H1 (cell line): ENCODE results near the gene PIK3R4. TPM values are rescaled to one million over a fixed set of nuclear protein-coding genes. Genes with fewer than 3 reads are reported as not detected.

Source experiments
- CTCF ChIA-PET: fragments of 300-600 bp; sonication (Branson Sonifier 250); formaldehyde crosslinking; loops from one replicate; lab custom pipeline; 2021; ENCODE audit not compliant: partially characterized antibody; lab: Charles Lee
- POLR2A ChIA-PET: fragments of 300-600 bp; sonication (Branson Sonifier 250); formaldehyde crosslinking; loops from one replicate; lab custom pipeline; 2021; ENCODE audit warnings: inconsistent platforms; ENCODE audit not compliant: partially characterized antibody; lab: Charles Lee
- DNase-seq, 2 experiments: peaks; one replicate each; pipeline versions ENCODE4 v3.0.0 to v3.0.0-alpha.2; 2010 to 2022; ENCODE audit warnings: low spot score in 2 of 2, low read depth in 1 of 2, mixed read lengths in 1 of 2
- FAIRE-seq: peaks from 2 replicates; lab custom pipeline; 2011; peaks lifted over from hg19 to GRCh38; lab: Jason Lieb, UNC
- H2AFZ ChIP-seq: 2 replicates; pipeline ENCODE4 v1.8.1; 2012; ENCODE audit warnings: low read length, inconsistent platforms
- H2AK5ac ChIP-seq: 2 replicates; pipeline ENCODE4 v1.6.1; 2013; ENCODE audit warnings: low read depth, low read length
- H2BK120ac ChIP-seq: replicated peaks from 2 replicates; pipeline ENCODE3; 2013; ENCODE audit warnings: low read depth, low read length, inconsistent platforms
- H2BK12ac ChIP-seq: 2 replicates; pipeline ENCODE4 v1.6.1; 2013; ENCODE audit warnings: low read depth, low read length
- H2BK15ac ChIP-seq: 2 replicates; pipeline ENCODE4 v1.6.1; 2013; ENCODE audit warnings: low read length
- H2BK20ac ChIP-seq: 2 replicates; pipeline ENCODE4 v1.6.1; 2013; ENCODE audit warnings: low read length
- H2BK5ac ChIP-seq: 2 replicates; pipeline ENCODE4 v1.6.1; 2013; ENCODE audit warnings: low read depth, low read length
- H3K14ac ChIP-seq: 2 replicates; pipeline ENCODE4 v1.6.1; 2013; ENCODE audit warnings: inconsistent platforms; ENCODE audit not compliant: insufficient read length
- H3K18ac ChIP-seq: 2 replicates; pipeline ENCODE4 v1.6.1; 2013; ENCODE audit warnings: low read length; ENCODE audit errors: extremely low read depth
- H3K23ac ChIP-seq: 2 replicates; pipeline ENCODE4 v1.6.1; 2013; ENCODE audit warnings: inconsistent platforms; ENCODE audit not compliant: insufficient read length
- H3K23me2 ChIP-seq: 2 replicates; pipeline ENCODE4 v1.6.1; 2013; ENCODE audit warnings: low read depth, low read length
- H3K27ac ChIP-seq: 2 replicates; pipeline ENCODE4 v1.6.1; 2011; ENCODE audit warnings: low read depth, low read length, inconsistent platforms
- H3K27me3 ChIP-seq, 4 experiments: replicated peaks in 1 of 4; 1 replicate in 1 of 4; 2 replicates in 3 of 4; pipeline versions ENCODE4 v1.6.1 to v1.8.1; 2011 to 2013; ENCODE audit warnings: low read length in 3 of 4, mild to moderate bottlenecking in 3 of 4, inconsistent platforms in 2 of 4, mixed read lengths in 2 of 4, moderate library complexity in 1 of 4; ENCODE audit not compliant: control insufficient read depth in 3 of 4, insufficient read depth in 3 of 4; ENCODE audit errors: extremely low read depth in 1 of 4
- H3K36me3 ChIP-seq, 4 experiments: 2 replicates each; pipeline versions ENCODE4 v1.6.1 to v1.8.1; 2011 to 2013; ENCODE audit warnings: mild to moderate bottlenecking in 4 of 4, low read length in 3 of 4, moderate library complexity in 2 of 4, control low read depth in 1 of 4, inconsistent platforms in 1 of 4; ENCODE audit not compliant: insufficient read depth in 4 of 4, control insufficient read depth in 2 of 4
- H3K4ac ChIP-seq: replicated peaks from 2 replicates; pipeline ENCODE3; 2013; ENCODE audit warnings: low read length, low read depth, mixed read lengths, inconsistent platforms; ENCODE audit not compliant: insufficient read length
- H3K4me1 ChIP-seq, 4 experiments: replicated peaks in 1 of 4; 1 replicate in 1 of 4; 2 replicates in 3 of 4; pipeline versions ENCODE4 v1.6.1 to v1.8.1; 2011 to 2013; ENCODE audit warnings: low read length in 3 of 4, inconsistent platforms in 2 of 4, mixed read lengths in 1 of 4; ENCODE audit not compliant: insufficient read depth in 4 of 4, control insufficient read depth in 3 of 4
- H3K4me2 ChIP-seq, 2 experiments: 2 replicates each; pipeline versions ENCODE4 v1.6.1 to v1.8.1; 2011 to 2013; ENCODE audit warnings: low read depth in 2 of 2, low read length in 2 of 2, control low read depth in 1 of 2, inconsistent platforms in 1 of 2, mild to moderate bottlenecking in 1 of 2; ENCODE audit not compliant: insufficient read depth in 1 of 2
- H3K4me3 ChIP-seq, 4 experiments: fragments of 200-600, 300-600 bp in 1 of 4; sonication (generic), shearing (Covaris generic), sonication (Bioruptor Twin) in 1 of 4; 2 replicates each; pipeline versions ENCODE4 v1.5.1 to v1.8.1; 2011 to 2016; ENCODE audit warnings: low read length in 4 of 4, low read depth in 3 of 4, control low read depth in 2 of 4, inconsistent platforms in 2 of 4, mild to moderate bottlenecking in 2 of 4, mixed read lengths in 1 of 4, moderate library complexity in 1 of 4; ENCODE audit not compliant: insufficient read depth in 2 of 4; ENCODE audit errors: extremely low read depth in 1 of 4
- H3K56ac ChIP-seq: replicated peaks from 2 replicates; pipeline ENCODE3; 2013; ENCODE audit warnings: low read depth, mild to moderate bottlenecking, mixed read lengths, low read length, inconsistent platforms; ENCODE audit not compliant: insufficient read length
- H3K79me1 ChIP-seq: 2 replicates; pipeline ENCODE4 v1.6.1; 2013; ENCODE audit warnings: low read depth, low read length, control low read depth
- H3K79me2 ChIP-seq, 2 experiments: 2 replicates each; pipeline versions ENCODE4 v1.6.1 to v1.8.1; 2012 to 2013; ENCODE audit warnings: low read length in 2 of 2, mild to moderate bottlenecking in 2 of 2, inconsistent platforms in 1 of 2; ENCODE audit not compliant: insufficient read depth in 2 of 2, control insufficient read depth in 1 of 2
- H3K9ac ChIP-seq, 4 experiments: replicated peaks in 1 of 4; 1 replicate in 1 of 4; 2 replicates in 3 of 4; pipeline versions ENCODE4 v1.6.1 to v1.8.1; 2011 to 2013; ENCODE audit warnings: low read depth in 3 of 4, low read length in 3 of 4, control low read depth in 2 of 4, mild to moderate bottlenecking in 2 of 4, moderate library complexity in 2 of 4, inconsistent platforms in 1 of 4; ENCODE audit errors: extremely low read depth in 1 of 4
- H3K9me3 ChIP-seq, 2 experiments: 2 replicates each; pipeline versions ENCODE4 v1.6.1 to v1.8.1; 2012 to 2013; ENCODE audit warnings: mild to moderate bottlenecking in 2 of 2, moderate library complexity in 2 of 2, control low read depth in 1 of 2, inconsistent platforms in 1 of 2, low read depth in 1 of 2, low read length in 1 of 2, mixed read lengths in 1 of 2; ENCODE audit not compliant: insufficient read depth in 2 of 2
- H4K20me1 ChIP-seq, 2 experiments: replicated peaks in 1 of 2; 2 replicates each; pipeline versions ENCODE3 to v1.8.1; 2011 to 2013; ENCODE audit warnings: inconsistent platforms in 2 of 2, low read length in 2 of 2, mild to moderate bottlenecking in 1 of 2; ENCODE audit not compliant: insufficient read depth in 2 of 2, control insufficient read depth in 1 of 2
- H4K5ac ChIP-seq: 2 replicates; pipeline ENCODE4 v1.6.1; 2013; ENCODE audit warnings: low read length, low read depth, mixed read lengths, inconsistent platforms; ENCODE audit not compliant: insufficient read length
- H4K8ac ChIP-seq: 2 replicates; pipeline ENCODE4 v1.8.0; 2013; ENCODE audit warnings: mild to moderate bottlenecking, moderate library complexity, low read length, inconsistent platforms; ENCODE audit not compliant: insufficient read depth; ENCODE audit errors: extremely low read depth
- H4K91ac ChIP-seq: replicated peaks from 2 replicates; pipeline ENCODE3; 2013; ENCODE audit warnings: low read length, mixed read lengths, inconsistent platforms; ENCODE audit not compliant: insufficient read length
- CBX5 ChIP-seq: fragments of 300-800, 300-1000 bp; sonication (generic); IDR thresholded peaks from 2 replicates; pipeline ENCODE4 v1.7.1; 2016; ENCODE audit warnings: antibody characterized with exemption, low read length, low read depth
- CHD2 ChIP-seq: IDR thresholded peaks from 2 replicates; pipeline ENCODE4 v1.6.1; 2012; ENCODE audit warnings: low read length, improper control_type of control experiment
- CTBP2 ChIP-seq: IDR thresholded peaks from 2 replicates; pipeline ENCODE4 v1.7.0; 2011; ENCODE audit warnings: borderline replicate concordance, mild to moderate bottlenecking, moderate library complexity, mixed read lengths, low read length; ENCODE audit not compliant: insufficient read depth, insufficient read length
- EZH2 ChIP-seq: fragments of 200-600 bp; sonication (generic); IDR thresholded peaks from 2 replicates; pipeline ENCODE4 v1.7.1; 2012; ENCODE audit warnings: low read depth, mild to moderate bottlenecking, moderate library complexity, low read length, inconsistent platforms; ENCODE audit not compliant: severe bottlenecking
- GABPA ChIP-seq: IDR thresholded peaks from 2 replicates; pipeline ENCODE4 v1.6.1; 2011; ENCODE audit warnings: mild to moderate bottlenecking, low read length, moderate library complexity, borderline replicate concordance; ENCODE audit not compliant: insufficient read depth
- MAFK ChIP-seq: IDR thresholded peaks from 2 replicates; pipeline ENCODE4 v1.6.1; 2012; ENCODE audit warnings: low read depth, mild to moderate bottlenecking, improper control_type of control experiment, low read length
- POLR2A ChIP-seq, 2 experiments: IDR thresholded peaks; 1 replicate in 1 of 2; 2 replicates in 1 of 2; pipeline ENCODE4 v1.6.1; 2011; ENCODE audit warnings: low read depth in 2 of 2, low read length in 2 of 2, mild to moderate bottlenecking in 2 of 2; ENCODE audit errors: control extremely low read depth in 1 of 2
- POLR2AphosphoS5 ChIP-seq: IDR thresholded peaks from 2 replicates; pipeline ENCODE4 v1.6.1; 2011; ENCODE audit warnings: low read depth, low read length
- RXRA ChIP-seq: IDR thresholded peaks from 2 replicates; pipeline ENCODE4 v1.6.1; 2011; ENCODE audit warnings: low read depth, mild to moderate bottlenecking, low read length, moderate library complexity; ENCODE audit not compliant: insufficient read depth
- SP1 ChIP-seq: IDR thresholded peaks from 2 replicates; pipeline ENCODE4 v1.6.1; 2011; ENCODE audit warnings: low read depth, low read length
- SP4 ChIP-seq: IDR thresholded peaks from 2 replicates; pipeline ENCODE4 v1.6.1; 2012; ENCODE audit warnings: low read length, inconsistent platforms
- TEAD4 ChIP-seq: IDR thresholded peaks from 2 replicates; pipeline ENCODE4 v1.6.1; 2012; ENCODE audit warnings: low read depth, low read length, inconsistent platforms, mixed read lengths
- ZNF274 ChIP-seq: IDR thresholded peaks from 2 replicates; pipeline ENCODE4 v1.7.0; 2012; ENCODE audit warnings: low read length, borderline replicate concordance; ENCODE audit errors: extremely low read depth
- WGBS, 2 experiments: shearing (Covaris generic) in 1 of 2; methylation state at CpG; one replicate each; pipeline versions ENCODE4 v1.1.6 to v1.1.7; 2013 to 2015; ENCODE audit warnings: low lambda C conversion rate in 2 of 2, mixed read lengths in 2 of 2, inconsistent platforms in 1 of 2, low coverage in 1 of 2, missing lambda C conversion rate in 1 of 2; ENCODE audit not compliant: insufficient replicate concordance in 2 of 2, insufficient coverage in 1 of 2, insufficient read length in 1 of 2; ENCODE audit errors: extremely low coverage in 1 of 2, missing lambda C conversion rate in 1 of 2; 5-methylcytosine and 5-hydroxymethylcytosine counted together
- polyA plus RNA-seq, 7 experiments: library from polyadenylated mRNA; depleted of rRNA in 3 of 7; stranded (reverse) in 5 of 7; unstranded in 2 of 7; fragments of >200 nt in 5 of 7; fragments of 200-250 nt in 2 of 7; gene quantifications; 1 replicate in 5 of 7; 2 replicates in 1 of 7; 4 replicates in 1 of 7; pipeline versions ENCODE4 v1.2.1 to v1.2.3, GENCODE V29; 2011 to 2013; ENCODE audit warnings: missing spikeins in 2 of 7, mixed read lengths in 2 of 7
- total RNA-seq: library from RNA; stranded (reverse); fragmentation: NEBNext Ultra II Directional; extraction: Animal tissue kit (Norgen Biotek cat#: 25700); gene quantifications from 2 replicates; pipeline ENCODE4 v1.2.1, GENCODE V29; 2021
- TF ChIP-seq, protein P1 (sequence below): IDR thresholded peaks from 2 replicates; pipeline ENCODE4 v1.6.1; 2011; ENCODE audit warnings: low read length, improper control_type of control experiment

PIK3R4 gene
- total and polyA plus RNA-seq, 2 of the 8 experiments (the other 6 are each of a cell fraction or from before 2014, with no cell fraction given) = 43.8 to 87.4 TPM

DNA sequence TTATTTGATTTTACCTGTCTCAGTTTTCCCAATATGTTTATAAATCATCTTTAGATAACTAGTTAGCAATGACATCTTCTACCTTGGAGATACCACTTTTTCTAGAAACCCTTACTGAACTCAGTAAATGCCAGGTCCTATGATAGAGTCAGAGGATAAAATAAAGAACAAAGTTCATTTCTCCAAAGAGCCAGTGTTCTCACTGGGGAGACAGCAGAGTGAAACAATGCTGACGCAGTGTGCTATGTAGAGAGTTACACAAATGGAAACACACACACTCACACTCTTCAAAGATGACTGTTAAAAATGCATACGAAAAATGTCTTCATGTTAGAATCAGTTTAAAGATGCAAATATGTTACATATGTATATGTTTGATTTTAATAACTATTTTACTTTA lies 111.3 kb downstream of the PIK3R4 start:
- Histone ChIP-seq H2BK15ac (no peak overlapping the region), H4K20me1 (no peaks in the 10 kb centered on the region), H3K36me3 (no peaks in the 10 kb centered on the region), H2BK20ac (no peak overlapping the region), H3K9me3 (no peaks in the 10 kb centered on the region), H3K4me2 (no peak overlapping the region), H2AFZ (no peak overlapping the region), H3K56ac (no peak overlapping the region), H2BK120ac (no peak overlapping the region), H3K9ac (no peak overlapping the region), H4K5ac (no peak overlapping the region), H3K79me1 (no peaks in the 10 kb centered on the region), H3K27ac (no peak overlapping the region), H3K4me1 (no peaks in the 10 kb centered on the region), H4K91ac (no peak overlapping the region), H3K4ac (no peak overlapping the region), H3K23ac (no peak overlapping the region), H3K27me3 (peaks cover 0 to 1% (median 0%) of the 10 kb centered on the region in 4 experiments; a peak in 1 of 7 replicates), H2BK12ac (no peak overlapping the region), H3K23me2 (no peaks in the 10 kb centered on the region), H2BK5ac (no peak overlapping the region), H4K8ac (no peak overlapping the region), H3K4me3 (no peak overlapping the region), H2AK5ac (no peak overlapping the region), H3K18ac (no peak overlapping the region), H3K79me2 (no peaks in the 10 kb centered on the region), H3K14ac (no peak overlapping the region)
- TF ChIP-seq CBX5 = no peak
- no peak for TF ChIP-seq TEAD4
- no peak for TF ChIP-seq MAFK
- no peak for TF ChIP-seq CTBP2
- no peak for TF ChIP-seq RXRA
- no peak for TF ChIP-seq SP1
- TF ChIP-seq ZNF274 = no peak
- TF ChIP-seq EZH2 = no peak
- TF ChIP-seq POLR2A (IDR thresholded peaks at IDR 0.05; ENCODE audit: control extremely low read depth in 1 of 2, low read depth in 2 of 2, low read length in 2 of 2) = no peak
- TF ChIP-seq CHD2 = no peak
- TF ChIP-seq, protein P1, sequence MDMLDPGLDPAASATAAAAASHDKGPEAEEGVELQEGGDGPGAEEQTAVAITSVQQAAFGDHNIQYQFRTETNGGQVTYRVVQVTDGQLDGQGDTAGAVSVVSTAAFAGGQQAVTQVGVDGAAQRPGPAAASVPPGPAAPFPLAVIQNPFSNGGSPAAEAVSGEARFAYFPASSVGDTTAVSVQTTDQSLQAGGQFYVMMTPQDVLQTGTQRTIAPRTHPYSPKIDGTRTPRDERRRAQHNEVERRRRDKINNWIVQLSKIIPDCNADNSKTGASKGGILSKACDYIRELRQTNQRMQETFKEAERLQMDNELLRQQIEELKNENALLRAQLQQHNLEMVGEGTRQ = no peak
- TF ChIP-seq SP4 = no peak
- no peak for TF ChIP-seq POLR2AphosphoS5
- no peak for TF ChIP-seq GABPA
- ChIA-PET POLR2A (no interaction called here), CTCF (interaction anchor here (0.7 kb wide), 2 partner anchors 20 to 23 kb away, joined by 3 read pairs; no protein-coding TSS in a partner anchor)
- WGBS, 2 experiments = 88% methylated on average over 2 of the region's 2 CpGs; no CpG with 5 or more reads in 1 of the 2 experiments
- no peak for FAIRE-seq
- DNase-seq = no peak
